Measurements from ENCODE around the gene POU4F1. TPM values are rescaled to one million over a fixed set of nuclear protein-coding genes. Genes with fewer than 3 reads are reported as not detected.

The POU4F1 gene
- total and polyA plus RNA-seq, 2 experiments from 2014 or later = 0.03 to 0.05 TPM

DNA sequence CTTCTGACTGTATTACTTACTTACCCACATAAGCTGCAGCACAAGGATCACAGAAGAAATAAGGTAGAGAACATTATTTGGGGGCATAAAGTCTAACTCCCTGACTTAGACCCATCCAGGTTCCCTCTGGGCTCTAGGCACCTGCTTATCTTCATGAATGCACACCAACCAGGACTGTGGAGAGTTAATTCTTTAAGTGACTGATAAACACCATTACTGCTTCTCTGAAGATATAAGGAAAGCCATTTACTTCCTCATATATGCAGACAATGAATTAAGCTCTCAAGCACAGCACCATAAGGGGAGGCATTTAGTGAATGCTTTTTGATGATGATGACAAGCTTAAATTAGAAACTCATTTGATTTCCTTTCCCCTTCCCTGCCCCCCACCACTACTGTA is 33.1 kb upstream of the POU4F1 start (continued):
- TF ChIP-seq, protein P1, sequence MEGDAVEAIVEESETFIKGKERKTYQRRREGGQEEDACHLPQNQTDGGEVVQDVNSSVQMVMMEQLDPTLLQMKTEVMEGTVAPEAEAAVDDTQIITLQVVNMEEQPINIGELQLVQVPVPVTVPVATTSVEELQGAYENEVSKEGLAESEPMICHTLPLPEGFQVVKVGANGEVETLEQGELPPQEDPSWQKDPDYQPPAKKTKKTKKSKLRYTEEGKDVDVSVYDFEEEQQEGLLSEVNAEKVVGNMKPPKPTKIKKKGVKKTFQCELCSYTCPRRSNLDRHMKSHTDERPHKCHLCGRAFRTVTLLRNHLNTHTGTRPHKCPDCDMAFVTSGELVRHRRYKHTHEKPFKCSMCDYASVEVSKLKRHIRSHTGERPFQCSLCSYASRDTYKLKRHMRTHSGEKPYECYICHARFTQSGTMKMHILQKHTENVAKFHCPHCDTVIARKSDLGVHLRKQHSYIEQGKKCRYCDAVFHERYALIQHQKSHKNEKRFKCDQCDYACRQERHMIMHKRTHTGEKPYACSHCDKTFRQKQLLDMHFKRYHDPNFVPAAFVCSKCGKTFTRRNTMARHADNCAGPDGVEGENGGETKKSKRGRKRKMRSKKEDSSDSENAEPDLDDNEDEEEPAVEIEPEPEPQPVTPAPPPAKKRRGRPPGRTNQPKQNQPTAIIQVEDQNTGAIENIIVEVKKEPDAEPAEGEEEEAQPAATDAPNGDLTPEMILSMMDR (conservative IDR thresholded peaks at IDR 0.05; ENCODE audit: low read depth in 2 of 2) = no peak
- no peak for TF ChIP-seq STAT1 (IDR thresholded peaks at IDR 0.05; ENCODE audit: unreplicated experiment)

DNA sequence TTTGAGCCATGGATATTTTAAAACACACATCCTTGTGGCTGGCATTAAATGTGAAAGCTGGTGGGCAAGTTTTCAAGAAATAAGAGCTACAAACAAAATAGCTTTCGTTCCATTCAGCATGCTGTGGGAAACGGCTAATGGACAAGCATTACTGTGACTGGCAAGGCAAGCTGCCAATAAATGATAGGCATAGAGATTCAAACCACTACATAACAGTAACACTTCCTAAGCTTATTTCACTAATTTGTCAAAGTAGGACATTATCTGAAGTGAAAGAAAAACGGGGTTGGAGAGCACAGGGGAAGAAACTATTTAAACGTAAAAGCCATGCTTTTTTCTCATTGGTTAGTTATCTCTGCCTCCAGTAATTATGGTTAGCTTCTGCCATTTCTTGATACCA is 29.6 kb upstream of the POU4F1 start:
- Mint-ChIP-seq H3K4me3 (no peak overlapping the region), H3K9me3 (no peaks in the 10 kb centered on the region), H3K27ac (no peak overlapping the region), H3K27me3 (ENCODE audit: insufficient read depth, low read depth, poor library complexity) (no peaks in the 10 kb centered on the region), H3K4me1 (no peaks in the 10 kb centered on the region), H3K36me3 (ENCODE audit: low read depth) (peaks cover 33% of the 10 kb centered on the region)
- ATAC-seq (no peak), DNase-seq (ENCODE audit: low spot score) (no peak)
- Histone ChIP-seq H4K20me1 (replicated peaks; ENCODE audit: insufficient read depth) (no peaks in the 10 kb centered on the region), H3K4me3 (no peak overlapping the region), H3F3A (replicated peaks; ENCODE audit: low read depth) (no peaks in the 10 kb centered on the region), H3K4me1 (ENCODE audit: insufficient read depth) (no peaks in the 10 kb centered on the region), H3K79me2 (replicated peaks; ENCODE audit: insufficient read depth) (no peaks in the 10 kb centered on the region), H3K27ac (ENCODE audit: low read depth) (no peak overlapping the region), H3K27me3 (ENCODE audit: insufficient read depth) (no peaks in the 10 kb centered on the region), H2AFZ (no peak overlapping the region), H3K9me2 (ENCODE audit: insufficient read depth) (no peaks in the 10 kb centered on the region), H3K36me3 (ENCODE audit: insufficient read depth) (0 out of 2 replicates have a peak, but pooled peaks cover 9% of the 10 kb centered on the region), H3K4me2 (no peak overlapping the region)
- TF ChIP-seq ZNF331 (CRISPR knock-in tag; IDR thresholded peaks at IDR 0.05; ENCODE audit: low read depth) (no peak), NANOG (IDR thresholded peaks at IDR 0.05; ENCODE audit: borderline replicate concordance) (no peak)
- TF ChIP-seq, protein P2, sequence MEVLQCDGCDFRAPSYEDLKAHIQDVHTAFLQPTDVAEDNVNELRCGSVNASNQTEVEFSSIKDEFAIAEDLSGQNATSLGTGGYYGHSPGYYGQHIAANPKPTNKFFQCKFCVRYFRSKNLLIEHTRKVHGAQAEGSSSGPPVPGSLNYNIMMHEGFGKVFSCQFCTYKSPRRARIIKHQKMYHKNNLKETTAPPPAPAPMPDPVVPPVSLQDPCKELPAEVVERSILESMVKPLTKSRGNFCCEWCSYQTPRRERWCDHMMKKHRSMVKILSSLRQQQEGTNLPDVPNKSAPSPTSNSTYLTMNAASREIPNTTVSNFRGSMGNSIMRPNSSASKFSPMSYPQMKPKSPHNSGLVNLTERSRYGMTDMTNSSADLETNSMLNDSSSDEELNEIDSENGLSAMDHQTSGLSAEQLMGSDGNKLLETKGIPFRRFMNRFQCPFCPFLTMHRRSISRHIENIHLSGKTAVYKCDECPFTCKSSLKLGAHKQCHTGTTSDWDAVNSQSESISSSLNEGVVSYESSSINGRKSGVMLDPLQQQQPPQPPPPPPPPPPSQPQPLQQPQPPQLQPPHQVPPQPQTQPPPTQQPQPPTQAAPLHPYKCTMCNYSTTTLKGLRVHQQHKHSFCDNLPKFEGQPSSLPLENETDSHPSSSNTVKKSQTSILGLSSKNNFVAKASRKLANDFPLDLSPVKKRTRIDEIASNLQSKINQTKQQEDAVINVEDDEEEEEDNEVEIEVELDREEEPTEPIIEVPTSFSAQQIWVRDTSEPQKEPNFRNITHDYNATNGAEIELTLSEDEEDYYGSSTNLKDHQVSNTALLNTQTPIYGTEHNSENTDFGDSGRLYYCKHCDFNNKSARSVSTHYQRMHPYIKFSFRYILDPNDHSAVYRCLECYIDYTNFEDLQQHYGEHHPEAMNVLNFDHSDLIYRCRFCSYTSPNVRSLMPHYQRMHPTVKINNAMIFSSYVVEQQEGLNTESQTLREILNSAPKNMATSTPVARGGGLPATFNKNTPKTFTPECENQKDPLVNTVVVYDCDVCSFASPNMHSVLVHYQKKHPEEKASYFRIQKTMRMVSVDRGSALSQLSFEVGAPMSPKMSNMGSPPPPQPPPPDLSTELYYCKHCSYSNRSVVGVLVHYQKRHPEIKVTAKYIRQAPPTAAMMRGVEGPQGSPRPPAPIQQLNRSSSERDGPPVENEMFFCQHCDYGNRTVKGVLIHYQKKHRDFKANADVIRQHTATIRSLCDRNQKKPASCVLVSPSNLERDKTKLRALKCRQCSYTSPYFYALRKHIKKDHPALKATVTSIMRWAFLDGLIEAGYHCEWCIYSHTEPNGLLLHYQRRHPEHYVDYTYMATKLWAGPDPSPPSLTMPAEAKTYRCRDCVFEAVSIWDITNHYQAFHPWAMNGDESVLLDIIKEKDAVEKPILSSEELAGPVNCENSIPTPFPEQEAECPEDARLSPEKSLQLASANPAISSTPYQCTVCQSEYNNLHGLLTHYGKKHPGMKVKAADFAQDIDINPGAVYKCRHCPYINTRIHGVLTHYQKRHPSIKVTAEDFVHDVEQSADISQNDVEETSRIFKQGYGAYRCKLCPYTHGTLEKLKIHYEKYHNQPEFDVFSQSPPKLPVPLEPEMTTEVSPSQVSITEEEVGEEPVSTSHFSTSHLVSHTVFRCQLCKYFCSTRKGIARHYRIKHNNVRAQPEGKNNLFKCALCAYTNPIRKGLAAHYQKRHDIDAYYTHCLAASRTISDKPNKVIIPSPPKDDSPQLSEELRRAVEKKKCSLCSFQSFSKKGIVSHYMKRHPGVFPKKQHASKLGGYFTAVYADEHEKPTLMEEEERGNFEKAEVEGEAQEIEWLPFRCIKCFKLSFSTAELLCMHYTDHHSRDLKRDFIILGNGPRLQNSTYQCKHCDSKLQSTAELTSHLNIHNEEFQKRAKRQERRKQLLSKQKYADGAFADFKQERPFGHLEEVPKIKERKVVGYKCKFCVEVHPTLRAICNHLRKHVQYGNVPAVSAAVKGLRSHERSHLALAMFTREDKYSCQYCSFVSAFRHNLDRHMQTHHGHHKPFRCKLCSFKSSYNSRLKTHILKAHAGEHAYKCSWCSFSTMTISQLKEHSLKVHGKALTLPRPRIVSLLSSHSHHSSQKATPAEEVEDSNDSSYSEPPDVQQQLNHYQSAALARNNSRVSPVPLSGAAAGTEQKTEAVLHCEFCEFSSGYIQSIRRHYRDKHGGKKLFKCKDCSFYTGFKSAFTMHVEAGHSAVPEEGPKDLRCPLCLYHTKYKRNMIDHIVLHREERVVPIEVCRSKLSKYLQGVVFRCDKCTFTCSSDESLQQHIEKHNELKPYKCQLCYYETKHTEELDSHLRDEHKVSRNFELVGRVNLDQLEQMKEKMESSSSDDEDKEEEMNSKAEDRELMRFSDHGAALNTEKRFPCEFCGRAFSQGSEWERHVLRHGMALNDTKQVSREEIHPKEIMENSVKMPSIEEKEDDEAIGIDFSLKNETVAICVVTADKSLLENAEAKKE (CRISPR knock-in tag; IDR thresholded peaks at IDR 0.05) = no peak
- TF ChIP-seq, protein P3, sequence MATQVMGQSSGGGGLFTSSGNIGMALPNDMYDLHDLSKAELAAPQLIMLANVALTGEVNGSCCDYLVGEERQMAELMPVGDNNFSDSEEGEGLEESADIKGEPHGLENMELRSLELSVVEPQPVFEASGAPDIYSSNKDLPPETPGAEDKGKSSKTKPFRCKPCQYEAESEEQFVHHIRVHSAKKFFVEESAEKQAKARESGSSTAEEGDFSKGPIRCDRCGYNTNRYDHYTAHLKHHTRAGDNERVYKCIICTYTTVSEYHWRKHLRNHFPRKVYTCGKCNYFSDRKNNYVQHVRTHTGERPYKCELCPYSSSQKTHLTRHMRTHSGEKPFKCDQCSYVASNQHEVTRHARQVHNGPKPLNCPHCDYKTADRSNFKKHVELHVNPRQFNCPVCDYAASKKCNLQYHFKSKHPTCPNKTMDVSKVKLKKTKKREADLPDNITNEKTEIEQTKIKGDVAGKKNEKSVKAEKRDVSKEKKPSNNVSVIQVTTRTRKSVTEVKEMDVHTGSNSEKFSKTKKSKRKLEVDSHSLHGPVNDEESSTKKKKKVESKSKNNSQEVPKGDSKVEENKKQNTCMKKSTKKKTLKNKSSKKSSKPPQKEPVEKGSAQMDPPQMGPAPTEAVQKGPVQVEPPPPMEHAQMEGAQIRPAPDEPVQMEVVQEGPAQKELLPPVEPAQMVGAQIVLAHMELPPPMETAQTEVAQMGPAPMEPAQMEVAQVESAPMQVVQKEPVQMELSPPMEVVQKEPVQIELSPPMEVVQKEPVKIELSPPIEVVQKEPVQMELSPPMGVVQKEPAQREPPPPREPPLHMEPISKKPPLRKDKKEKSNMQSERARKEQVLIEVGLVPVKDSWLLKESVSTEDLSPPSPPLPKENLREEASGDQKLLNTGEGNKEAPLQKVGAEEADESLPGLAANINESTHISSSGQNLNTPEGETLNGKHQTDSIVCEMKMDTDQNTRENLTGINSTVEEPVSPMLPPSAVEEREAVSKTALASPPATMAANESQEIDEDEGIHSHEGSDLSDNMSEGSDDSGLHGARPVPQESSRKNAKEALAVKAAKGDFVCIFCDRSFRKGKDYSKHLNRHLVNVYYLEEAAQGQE (IDR thresholded peaks at IDR 0.05; ENCODE audit: unreplicated experiment) = no peak
